NCI-H774 (cell line): Measurements from ENCODE around the gene TRIM2.

Experiments
- DNase-seq: peaks from one replicate; lab custom pipeline; 2025; lab: John Stamatoyannopoulos, UW

The TRIM2 gene

DNA sequence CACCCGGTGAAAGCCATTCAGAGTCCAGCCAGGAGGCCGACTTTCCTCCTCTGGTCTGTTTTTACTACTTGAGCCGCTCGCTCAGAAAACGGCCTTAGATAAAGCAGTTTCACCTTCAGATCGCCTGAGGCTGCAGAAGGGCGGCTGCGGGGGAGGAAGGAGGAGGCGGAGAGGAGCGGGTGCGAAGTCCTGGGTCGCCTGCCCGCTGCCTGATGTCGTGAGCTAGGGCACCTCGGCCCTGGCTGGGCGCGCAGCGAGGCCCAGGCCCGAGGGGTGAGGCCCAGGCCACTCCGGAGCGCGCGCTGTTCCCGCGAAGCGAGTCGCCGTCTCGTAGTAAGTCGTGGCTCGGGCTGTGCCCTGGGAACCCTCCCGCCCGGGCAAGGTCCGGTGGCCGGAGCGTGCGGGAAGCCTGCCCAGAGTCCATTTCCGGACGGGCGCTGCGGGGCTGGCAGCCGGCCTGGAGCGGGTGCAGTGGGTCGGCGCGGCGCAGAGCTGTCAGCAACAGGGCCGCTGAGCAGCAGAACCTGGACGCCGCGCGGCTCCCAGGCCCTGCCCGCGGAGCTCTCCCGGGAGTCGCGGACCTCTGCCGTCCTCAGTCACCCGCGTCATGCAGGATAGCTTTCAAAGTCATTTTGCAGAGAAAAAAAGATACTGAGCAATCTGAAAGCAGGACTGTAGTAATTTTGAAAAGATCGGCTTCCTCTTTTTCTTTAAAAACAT is 18.6 kb downstream of the TRIM2 start:
- DNase-seq, result no peak

GRCh38 chr4:153223427-153223801 is 19.2 kb downstream of the TRIM2 start:
- no peak for DNase-seq

DNA sequence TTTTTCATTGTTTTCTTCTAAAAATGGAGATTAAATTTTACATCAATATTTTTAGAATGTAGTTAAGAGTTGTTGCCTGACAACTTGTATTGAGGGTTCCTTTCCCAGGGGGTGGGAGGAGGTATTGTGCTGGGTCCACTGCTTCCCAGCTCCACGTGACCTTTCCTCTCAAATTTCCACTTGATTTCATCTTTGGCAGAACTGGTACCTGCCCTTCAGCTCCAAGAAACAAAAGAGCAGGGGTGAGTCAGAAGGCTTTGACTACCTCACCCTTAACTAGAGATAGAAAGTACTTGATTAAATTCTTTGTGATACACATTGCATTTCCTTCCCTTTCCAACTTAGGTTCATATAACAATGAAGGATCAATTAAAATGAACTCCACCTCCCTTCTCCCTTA is 19.7 kb downstream of the TRIM2 start:
- no peak for DNase-seq

DNA sequence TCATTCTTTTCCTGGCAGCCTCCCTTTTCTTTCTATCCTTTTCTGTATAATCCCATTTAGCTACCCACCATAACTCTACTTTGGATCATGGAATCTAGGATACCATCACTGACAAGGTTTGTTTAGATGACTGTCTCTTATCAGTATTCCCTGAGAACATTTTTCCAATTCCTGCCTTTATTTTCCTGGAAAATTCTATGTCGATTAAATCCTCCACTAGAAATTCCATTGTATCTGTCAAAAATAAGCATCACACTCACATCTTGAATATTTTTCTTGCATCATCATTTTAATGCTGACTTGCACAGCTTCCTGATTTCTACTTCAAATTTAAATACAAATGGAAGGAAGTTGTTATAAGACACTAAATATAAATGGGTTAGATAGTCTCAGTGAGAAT is 20.2 kb downstream of the TRIM2 start:
- DNase-seq, result no peak

- no peak for DNase-seq
Observed at GRCh38 chr4:153227469-153228075, 23.3 kb downstream of the TRIM2 start.

DNA sequence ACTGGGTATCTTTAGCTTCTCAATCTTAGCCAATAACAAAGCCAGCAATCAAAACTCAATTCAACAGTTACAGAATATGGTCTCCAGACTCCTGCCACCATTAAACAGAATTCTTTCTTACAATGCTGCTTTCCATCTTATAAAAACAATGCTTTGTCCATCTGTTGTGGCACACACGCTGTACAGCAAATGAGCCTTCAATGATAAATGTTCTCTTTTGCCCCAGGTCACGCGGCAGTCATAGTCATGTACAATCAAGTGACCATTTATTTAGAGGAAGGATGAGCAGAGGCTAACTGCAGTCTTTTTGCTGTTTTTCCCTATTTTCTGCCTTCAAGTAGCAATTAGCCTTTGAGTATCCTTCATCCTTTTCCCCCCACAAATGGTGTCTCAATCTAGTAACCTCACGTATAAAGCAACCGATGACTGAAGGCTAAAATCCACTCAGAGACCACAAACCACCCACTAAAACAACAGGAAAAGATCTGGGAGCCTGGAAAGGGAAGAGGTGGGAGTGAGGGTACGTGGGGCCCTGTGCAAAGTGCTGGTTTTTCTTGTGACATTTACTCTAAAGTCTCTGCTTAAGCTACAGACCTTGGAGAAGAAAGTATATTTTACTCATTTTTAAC is 24.4 kb downstream of the TRIM2 start:
- DNase-seq, result no peak

DNA sequence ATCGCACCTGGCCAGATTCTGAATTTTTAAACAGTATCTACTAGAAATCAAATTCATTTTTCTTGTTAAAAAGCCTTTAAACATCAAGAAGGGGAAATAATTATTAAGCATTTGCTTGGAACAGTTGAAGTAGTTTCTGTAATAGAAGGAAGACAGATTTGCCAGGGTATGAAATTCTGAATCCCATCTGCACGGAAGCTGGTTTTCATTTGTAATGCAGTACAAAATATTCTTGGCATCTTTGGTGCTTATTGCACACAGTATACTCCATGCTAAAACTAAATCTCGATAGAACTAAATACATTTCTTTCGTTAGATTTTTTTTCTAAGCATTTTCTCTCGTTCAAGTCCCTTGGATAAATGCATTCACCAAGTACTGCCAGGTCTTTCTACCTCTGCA is 25.3 kb downstream of the TRIM2 start:
- DNase-seq, result no peak

GRCh38 chr4:153232768-153233167 is 28.5 kb downstream of the TRIM2 start:
- DNase-seq, result no peak

DNA sequence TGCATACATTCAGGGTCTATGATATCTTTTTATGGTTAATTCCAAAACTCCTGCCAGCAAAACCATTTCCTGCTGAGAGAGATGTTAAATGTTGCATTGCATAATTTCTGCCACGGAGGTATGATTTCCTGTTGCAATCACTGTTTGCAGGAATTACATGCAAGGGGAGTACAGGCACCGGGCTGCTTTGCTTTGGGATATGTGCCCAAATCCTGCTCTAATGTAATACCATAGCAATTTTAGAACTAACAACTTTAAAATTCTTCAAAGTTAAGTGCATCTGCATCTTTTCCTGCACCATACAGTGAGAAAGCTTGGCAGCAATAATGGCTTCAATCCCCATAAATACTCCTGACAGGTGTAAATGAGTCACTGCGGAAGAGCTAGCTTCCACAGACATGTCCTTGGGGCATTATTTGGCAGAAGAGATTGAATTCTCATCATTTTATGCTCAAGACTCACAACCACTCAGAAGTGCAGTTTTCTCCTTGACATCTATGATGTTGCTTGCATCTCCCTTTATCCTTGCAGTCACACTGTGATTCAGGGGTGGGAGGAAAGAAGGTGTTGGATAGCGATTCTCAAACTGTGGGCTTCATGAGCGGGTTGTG is 29.6 kb downstream of the TRIM2 start:
- DNase-seq, result no peak

DNA sequence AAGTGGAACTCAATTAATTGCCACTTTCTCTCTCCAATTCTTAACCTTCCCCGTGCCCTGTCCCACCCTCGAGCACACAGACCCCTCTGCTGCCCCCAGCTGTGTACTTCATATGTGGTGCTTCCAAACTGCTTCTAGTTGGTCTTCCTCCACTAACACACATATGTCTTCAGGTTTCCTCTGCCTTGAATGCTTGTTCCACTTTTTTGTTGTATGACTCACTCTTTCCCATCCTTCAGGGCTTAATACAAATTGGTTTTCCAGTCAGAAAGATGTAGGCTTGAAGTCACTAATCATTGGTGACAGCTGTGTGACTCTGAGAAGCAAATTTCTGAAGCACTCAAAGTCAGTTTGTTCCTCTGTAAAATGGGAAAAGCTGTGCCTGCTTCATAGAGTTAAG is 30.6 kb downstream of the TRIM2 start:
- DNase-seq, result no peak

DNA sequence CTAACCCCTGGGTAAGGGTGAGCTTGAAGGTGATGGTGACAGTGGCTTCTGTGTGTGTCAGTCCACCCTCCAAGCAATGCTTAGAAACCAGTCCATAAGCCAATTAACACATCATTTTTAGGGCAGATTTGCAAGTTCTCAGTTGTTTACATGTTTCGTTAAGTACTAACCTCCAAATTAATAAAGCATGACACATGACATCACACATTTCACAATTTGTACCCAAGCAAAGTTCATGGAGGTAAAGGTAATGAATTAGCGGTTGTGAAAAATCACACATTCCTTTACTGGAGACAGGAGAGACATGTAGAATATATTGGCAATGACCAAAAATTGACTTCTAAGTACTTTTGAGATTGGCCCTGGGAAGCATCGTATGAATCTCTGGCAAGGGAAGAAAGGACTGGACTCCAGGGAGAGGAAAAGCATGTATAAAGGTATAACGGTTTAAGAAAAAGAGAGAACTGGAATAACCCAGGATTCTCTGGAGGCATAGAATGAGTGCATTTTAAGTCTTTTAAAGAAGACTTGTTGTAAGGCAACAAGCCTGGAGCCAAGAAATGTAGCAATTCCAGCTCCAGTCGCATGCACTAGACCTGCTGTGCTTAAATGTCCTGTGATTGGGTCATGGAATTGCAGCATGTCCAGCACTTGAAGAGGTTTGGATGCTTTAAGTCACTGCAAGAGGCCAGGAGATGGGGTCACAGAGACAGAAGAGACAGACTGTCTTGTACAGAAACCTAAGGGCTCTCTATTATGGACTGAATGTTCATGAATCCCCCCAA is 34.1 kb downstream of the TRIM2 start:
- no peak for DNase-seq

GRCh38 chr4:153239409-153239808 is 35.2 kb downstream of the TRIM2 start:
- DNase-seq, result no peak

GRCh38 chr4:153241295-153241694 is 37.1 kb downstream of the TRIM2 start:
- DNase-seq, result no peak

- DNase-seq, result no peak
Observed at GRCh38 chr4:153241970-153242838, 38.0 kb downstream of the TRIM2 start.

DNA sequence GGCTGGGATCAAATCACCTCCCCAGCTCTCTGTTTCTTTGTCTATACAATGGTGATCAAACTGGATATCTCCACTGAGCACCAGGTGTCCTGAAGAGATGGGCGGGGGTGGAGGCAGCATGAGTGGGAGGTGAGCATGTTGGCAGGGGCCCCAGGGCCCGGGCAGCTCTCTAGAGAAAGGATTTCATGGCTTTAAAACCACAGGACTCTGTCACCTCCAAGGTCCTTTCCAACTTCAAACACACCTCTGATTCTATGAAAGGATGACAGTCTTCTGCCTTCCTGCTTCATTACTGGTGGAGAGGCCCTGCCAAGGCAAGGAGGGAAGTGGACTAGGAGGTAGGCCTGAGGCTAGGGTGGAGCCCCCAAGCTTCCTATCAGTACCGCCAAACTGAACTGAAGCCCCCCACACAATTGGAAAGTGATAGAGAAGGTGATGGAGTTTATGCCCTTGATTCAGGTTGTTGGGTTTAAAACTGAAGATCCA is 38.6 kb downstream of the TRIM2 start:
- DNase-seq, result no peak

GRCh38 chr4:153243468-153243867 is 39.2 kb downstream of the TRIM2 start:
- no peak for DNase-seq

- no peak for DNase-seq
Observed at GRCh38 chr4:153244969-153245368, 40.7 kb downstream of the TRIM2 start.

- no peak for DNase-seq
Observed at GRCh38 chr4:153245775-153246174, 41.5 kb downstream of the TRIM2 start.

DNA sequence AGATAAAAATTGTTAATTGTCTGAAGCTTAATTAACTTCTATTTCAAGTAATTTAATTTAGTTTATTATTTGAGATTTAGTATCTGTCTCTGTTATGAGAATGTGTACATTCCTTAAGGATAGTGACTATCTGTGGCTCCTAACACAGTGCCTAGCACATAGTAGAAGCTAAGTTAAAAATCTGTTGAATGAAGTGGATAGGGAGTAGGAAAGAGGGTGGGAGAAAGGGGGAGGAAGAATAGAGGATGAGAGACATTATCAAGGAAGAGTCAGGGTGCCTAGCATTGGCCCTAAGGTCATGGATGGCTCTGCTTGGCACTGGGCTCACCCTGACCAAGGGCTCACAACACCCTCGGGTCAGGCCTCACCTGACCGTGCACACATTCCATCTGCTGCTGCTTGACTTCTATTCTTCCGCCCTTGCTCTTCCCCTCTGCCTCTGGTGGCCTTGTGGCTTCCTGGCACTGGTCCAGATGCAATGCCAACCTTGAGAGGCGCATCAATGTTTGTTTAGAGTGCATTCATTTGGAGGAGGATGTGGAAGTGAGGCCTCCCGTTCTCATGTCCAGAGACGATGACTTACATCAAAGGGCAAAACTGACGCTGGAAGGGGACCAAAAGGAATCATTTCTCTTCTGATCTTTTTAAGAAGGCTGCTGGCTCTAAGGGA is 42.3 kb downstream of the TRIM2 start:
- no peak for DNase-seq

DNA sequence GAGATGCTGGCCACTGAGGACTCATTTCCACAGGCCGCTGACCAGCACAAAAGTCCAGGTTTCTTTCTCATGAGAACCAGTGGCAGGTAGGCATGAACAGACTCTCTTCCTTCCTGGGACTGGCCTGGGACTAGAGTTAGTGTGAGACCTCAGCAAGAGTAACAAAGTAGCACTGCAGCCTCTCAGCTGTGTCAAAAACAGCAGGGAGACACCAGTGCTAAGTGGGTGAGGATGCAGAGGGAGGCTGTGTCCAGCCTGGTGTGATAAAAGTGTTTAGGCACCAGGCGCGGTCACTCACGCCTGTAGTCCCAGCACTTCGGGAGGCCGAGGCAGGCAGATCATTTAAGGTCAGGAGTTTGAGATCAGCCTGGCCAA is 42.9 kb downstream of the TRIM2 start:
- DNase-seq, result no peak
